NCI-H2227 (cell line): Measurements from ENCODE around the gene ABCB1.
"Not testable (repeated sequence)": the region's sequence is repeated elsewhere in the genome, so short reads cannot be mapped to it uniquely, and the experiment has no call there.

ENCODE experiments used
- DNase-seq: peaks from one replicate; lab custom pipeline; 2025; ENCODE audit not compliant: unreplicated experiment; lab: John Stamatoyannopoulos, UW

Gene ABCB1

DNA sequence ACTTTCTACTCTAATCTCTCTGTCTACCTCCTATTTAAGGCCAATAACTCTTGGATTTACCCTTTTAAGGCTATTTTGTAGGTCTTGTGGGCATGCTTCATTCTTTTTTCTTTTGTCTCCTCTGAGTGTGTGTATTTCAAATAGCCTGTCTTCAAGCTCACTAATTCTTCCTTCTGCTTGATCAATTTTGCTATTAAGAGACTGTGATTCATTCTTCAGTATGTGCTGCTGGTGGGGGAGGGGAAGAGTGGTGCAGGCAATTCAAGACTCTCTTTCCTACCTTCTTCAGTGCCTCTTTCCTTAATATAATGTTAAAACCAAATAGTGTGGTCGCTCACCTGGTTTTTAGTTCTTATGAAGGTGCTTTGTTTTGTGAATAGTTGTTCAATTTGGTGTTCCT is 20.0 kb downstream of the ABCB1 start:
- no peak for DNase-seq

DNA sequence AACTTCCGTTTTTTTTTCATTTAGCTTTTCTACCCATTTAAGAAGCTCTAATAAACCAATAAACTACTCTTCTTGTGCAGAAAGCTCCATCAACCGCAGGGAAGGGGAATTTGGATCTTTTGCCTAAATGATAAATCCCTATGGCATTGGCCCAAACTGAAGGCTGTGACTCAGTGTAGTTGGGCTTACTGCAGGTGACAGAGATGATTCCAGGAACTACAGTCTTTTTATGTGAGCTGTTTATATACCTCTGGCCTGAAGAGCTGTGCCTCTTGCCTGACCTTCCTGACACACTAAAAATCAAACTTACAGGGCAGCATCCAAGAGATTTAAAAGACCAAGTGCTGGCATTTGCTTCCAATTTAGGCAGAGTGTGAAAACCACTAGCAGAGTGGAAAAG is 25.2 kb downstream of the ABCB1 start:
- DNase-seq = no peak

DNA sequence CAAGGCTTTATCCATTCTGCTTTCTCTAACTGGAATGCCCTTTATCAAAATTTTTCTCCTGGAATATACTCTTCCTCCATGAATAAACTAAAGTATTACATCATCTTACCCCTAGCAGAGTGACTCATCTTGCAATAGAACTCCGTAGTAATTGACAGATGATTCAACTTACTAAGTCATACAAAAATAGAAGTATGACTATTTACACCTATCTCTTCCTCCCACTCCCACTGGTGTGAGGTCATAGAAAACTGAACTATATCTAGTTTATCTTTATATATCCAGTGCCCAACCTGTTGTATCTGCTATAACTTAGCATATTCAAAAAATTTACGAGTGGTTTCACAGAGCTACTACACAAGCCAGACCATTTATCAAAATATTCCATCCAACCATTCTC is 26.1 kb downstream of the ABCB1 start:
- no peak for DNase-seq

DNA sequence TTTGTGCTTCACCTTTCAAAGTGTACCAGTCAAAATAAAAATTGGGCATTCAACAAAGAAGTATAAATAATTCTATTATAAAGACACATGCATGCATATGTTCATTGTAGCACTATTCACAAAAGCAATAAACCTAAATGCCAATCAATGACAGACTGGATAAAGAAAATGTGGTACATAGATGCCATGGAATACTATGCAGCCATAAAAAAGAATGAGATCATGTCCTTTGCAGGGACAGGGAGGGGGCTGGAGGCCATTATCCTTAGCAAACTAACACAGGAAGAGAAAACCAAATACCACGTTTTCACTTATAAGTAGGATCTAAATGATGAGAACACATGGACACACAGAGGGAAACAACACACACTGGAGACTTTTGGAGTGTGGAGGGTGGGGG is 28.2 kb downstream of the ABCB1 start:
- DNase-seq = not testable (repeated sequence)

DNA sequence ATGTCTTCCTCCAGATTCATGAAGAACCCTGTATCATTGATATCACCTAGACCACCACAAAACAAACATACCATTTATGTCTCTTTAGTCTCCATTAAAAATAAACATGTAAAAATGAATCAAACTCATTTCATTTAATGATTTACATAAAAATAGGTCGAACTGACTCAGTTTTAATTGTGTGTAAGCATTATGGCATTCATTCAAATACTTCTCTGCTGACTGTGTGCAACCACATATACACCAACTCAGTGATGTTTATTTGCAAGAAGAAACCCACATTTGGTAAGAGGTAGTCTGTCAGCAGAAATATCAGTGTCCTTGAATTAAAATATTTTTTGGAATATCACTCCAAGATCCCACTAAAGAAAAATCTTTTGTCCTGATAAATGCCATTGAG is 30.5 kb downstream of the ABCB1 start:
- no peak for DNase-seq

DNA sequence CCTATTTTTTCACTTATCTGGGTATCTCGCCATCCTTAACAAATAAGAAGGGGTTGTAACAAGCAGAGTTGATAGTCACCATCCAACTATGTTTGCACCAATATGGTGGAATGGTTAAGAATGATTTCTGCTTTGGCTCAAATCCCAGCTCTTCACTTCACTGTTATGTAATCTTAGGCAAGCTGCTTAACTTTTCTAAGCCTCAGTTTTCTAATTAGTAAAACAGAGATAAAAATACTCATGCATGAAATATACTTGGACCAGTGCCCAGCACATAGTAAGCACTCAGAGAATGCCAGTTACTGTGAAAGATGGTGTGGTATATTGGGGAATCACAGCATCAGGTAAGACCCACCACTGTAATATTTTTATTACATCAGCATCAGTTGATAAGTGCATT is 33.6 kb downstream of the ABCB1 start:
- DNase-seq = no peak

DNA sequence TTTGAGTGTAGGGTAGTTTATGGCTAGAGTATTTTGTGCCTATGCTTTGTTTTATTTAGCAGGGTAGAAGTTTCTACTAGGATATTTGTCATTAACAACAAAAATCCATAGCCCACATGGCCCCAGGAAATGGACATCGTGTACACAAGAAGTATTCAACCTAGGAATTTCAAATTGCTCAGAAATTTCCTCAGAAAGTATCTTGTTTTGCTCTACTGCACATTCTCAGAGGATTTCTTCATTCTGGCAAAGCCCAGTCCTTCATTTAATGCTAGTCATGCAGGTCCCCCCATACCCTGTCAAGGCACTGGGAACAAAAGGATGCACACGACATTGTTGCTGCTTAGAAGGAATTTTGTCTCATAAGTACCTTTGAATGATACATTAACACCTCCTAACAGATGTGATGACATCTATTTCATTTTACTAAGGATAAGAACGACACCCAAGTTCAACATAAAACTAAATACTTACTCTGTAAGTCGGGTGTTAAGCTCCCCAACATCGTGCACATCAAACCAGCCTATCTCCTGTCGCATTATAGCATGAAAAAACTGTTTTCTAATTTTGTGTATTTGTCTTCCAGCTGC is 34.3 kb downstream of the ABCB1 start:
- DNase-seq = no peak

DNA sequence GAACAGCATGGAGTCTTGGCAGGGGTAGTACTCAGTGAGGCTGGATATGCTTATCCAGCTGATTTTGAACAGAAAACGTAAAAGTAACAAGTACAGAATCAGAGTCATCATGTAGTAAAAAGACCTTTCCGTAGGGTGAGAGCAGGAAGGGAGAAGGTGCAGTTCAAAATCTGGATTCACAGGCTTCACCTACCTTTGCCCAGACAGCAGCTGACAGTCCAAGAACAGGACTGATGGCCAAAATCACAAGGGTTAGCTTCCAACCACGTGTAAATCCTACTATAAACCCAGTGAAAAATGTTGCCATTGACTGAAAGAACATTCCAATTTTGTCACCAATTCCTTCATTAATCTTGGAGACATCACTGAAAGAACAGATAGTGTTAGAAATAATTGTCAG is 34.8 kb downstream of the ABCB1 start:
- no peak for DNase-seq

DNA sequence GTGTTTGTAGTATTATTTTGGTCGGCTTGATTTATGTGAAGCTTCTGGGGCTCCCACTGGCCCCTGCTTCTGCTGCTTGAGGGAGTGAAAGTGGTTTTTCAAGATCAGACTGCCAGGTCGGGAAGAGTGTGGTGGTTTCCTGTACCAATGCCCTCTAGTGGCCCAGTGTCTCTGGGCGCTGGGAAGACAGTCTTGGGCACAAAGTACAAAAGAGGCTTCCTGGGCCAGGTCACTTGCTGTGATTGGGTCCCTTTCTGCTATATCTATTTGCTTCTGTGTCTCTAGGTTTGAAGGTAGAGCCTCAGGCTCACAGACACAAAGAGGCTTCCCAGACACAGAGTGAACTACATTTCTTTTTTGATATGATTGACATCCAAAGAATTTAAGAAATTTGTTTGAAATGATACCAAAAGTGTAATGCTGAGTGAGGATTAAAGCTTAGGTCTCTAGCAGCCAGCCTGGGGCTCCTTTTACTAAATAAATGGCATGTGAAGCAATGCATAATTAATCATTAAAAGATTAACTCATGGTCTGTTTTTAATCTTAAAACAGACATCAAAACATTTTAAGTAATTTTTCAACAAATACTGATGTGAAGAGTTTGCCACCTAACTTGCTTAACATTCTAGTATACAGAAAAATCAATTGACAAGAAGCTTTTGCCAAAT is 36.3 kb downstream of the ABCB1 start:
- DNase-seq = no peak

DNA sequence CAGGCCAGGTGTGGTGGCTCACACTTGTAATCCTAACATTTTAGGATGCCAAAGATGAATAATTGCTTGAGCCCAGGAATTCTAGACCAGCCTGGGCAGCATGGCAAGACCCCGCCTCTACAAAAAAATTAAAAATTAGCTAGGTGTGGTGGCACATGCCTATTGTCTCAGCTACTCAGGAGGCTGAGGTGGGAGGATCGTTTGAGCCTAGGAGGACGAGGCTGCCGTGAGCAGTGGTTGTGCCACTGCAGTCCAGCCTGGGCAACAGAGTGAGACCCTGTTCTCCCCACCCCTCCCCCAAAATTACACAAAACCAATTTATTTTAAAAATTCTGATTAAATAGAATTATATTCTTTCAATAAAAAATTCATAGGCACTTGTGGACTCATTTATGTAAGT is 39.0 kb downstream of the ABCB1 start:
- DNase-seq = no peak

DNA sequence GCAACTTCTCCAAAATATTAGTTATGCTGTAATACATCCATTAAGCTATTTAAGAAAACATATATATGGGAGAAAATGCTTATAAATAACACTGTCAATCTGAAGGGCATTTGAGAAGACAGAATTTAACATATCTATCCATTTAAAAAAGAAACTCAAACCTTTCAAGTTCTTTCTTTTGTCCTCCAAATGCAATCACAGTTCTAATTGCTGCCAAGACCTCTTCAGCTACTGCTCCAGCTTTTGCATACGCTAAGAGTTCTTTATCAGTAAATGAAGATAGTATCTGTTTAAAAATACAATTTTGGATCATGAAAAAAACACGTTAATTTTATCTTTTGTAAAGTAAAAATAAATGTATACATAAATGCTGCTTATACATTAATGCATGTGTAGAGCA is 39.6 kb downstream of the ABCB1 start:
- no peak for DNase-seq

DNA sequence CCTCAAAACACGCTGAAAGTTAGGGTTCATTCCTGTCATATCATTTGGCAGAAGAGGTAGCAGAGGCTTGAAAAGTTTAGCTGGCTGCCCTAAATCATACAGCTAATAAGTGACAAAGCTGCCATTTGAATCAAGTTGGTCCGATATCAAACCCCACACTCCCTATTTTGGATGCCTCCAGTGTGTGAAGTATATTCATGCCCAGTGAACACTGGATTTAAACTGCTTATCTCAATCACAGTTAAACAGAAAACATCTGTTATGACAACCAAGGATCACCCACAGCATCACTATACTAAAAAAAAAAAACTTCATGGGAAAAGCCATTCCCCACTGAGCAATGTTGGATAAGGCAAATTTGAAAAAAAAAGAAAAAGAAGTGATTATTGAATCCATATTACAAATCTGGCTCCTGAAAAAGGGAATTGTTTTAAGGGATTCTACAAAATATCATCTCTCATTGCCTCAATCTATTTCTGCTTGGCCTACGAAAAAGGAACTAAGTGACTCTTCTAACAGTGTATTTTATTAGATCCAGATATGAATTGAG is 48.3 kb downstream of the ABCB1 start:
- DNase-seq = no peak

DNA sequence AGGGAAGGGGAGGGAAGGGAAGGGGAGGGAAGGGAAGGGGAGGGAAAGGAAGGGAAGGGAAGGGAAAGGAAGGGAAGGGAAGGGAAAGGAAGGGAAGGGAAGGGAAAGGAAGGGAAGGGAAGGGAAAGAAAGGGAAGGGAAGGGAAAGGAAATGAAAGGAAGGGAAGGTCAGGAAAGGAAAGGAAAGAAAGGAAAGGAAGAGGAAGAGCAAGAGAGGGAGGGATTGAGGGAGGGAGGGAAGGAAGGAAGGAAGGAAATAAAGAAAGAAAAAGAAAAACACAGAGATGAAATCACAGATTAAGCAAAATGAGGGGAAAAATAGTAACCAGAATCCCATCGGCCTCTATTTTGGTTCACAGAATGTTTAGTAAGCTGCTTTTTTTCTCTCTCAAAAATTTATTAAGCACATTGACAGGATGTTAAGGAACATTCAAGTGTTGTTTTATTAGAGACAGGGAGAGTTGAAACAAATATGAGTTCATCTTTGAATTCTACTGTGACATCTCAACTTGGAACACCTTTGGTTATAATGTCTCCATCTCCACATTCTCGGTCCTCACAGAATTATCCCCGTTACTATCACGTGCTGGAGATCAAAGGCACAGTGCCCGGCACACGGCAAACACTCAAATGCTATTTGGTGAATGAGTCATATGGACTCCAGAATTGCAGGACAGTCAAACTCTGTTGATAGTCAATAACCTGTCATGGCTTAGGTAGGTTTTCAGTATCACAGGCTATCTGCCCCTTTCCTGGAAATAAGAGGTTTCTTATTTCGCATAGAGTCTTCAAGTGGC is 52.4 kb downstream of the ABCB1 start:
- no peak for DNase-seq

DNA sequence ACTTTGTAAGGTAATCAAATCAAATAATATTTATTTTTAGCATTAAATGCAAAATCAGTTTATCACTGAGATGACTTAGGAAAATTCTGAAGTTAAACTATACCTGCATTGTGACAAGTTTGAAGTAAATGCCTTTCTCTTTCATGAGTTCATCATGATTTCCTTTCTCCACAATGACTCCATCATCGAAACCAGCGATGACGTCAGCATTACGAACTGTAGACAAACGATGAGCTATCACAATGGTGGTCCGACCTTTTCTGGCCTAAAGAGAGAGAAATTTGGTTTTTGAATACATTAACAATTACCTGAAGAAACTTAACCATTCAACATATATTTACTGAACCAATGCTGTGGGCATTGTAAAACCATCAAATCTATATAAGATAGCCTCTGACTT is 54.9 kb downstream of the ABCB1 start:
- no peak for DNase-seq

DNA sequence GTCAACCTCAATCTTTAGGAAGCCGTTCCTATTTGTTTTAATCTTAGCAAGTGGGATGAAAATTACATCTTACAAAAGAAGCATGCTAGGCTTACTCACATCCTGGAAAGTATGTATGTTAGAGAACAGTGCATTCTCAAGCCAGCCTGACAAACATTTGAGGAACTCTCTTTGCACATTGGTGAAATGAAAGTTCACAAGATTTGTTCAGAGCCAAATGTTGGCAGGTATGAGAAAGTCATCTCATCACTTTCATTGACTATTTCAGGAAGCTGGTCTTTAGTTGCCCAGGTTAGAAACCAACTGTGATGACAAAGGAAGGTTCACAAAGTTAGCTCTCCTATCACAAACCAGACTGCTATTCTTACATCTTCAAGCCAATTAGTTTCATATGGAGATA is 57.1 kb downstream of the ABCB1 start:
- DNase-seq = no peak

DNA sequence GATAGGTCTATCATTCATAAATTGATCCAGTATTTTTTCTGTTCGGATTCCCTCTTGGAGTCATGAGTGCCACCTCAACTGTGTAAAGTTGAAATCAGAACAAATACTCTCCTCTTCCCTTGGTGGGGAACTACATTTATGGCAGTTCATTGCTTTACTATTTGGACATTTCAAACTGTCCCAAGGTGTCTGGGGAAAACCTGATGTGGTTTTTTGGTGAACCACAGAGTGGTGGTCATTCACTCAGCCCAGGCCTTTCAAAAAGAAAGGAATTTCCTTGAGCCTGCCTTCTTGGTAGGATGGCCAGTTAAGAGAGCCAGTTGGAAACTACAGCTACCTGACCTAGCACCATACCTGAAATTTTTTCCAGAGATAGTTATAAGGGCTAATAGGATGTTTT is 59.0 kb downstream of the ABCB1 start:
- DNase-seq = no peak

DNA sequence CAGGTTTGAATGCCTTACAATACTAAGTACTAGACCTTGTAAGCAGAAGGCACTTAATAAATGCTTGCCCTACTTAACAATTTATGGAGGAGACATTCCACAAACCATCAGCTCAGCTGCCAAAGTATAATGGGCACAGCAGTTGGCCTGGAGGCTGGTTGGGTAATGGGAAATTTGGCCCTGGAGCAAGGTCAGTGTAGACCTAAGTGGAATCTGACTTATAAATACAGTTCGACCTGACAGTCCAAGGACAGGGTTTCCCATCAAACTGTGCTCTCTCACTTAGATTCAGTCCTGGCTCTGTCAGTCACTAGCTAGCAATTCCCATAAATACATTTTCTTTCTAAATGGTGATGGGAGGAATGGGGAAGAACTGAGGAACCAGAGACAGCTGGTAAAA is 62.6 kb downstream of the ABCB1 start:
- DNase-seq = no peak

DNA sequence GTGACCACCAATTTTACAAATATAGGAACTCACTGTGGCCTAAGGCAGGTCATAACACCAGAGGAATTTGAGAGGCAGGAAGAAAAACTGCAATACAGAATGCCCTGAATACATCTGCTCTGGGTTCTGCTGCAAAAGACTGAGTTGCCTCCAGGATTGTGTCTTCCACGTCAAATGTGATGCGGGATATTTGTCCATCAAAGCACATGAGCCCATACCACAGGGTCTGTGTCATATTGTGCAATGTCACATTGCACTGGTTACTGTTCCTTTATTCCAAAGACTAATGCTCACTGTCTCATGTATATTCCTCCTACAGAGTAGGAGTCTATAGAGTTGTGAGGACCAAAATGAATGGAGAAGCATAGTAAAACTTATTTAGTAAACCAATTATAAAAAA is 66.6 kb downstream of the ABCB1 start:
- no peak for DNase-seq

DNA sequence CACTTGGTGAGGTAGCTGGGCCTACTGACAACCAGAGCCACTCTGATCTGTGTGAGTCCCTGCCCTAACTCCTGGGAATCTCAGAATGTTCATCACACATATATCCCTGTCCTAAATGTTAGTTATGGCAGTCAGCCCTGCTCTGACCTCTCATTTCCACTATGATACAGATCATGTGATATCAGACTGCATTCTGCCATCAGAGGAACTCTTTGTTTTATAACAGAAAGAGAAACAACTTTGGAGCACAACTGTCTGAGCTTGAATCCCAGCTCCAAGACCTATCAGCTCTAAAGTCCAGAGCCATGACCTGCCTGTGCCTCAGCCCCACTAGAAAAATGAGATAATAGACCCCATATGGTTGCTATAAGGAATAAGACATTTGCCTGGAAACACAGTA is 70.6 kb downstream of the ABCB1 start:
- no peak for DNase-seq

DNA sequence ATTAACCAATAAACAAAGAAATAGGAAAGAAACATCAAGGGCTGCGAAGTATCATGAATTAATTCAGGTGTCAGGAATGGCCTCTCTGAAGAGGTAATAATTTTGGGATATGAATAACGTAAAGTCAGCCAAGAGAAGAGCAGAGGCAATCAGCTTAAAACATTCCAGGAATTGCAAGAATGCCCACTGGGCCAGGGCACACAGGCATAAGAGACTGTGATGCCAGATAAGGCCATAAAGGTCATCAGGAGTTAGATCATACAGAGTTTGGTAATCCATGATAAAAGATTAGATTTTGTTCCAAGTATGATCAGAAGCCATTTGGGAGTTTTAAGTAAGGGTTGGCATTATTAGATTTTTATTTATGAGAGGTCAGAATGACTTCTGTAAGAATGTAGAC is 72.0 kb downstream of the ABCB1 start:
- DNase-seq = no peak

DNA sequence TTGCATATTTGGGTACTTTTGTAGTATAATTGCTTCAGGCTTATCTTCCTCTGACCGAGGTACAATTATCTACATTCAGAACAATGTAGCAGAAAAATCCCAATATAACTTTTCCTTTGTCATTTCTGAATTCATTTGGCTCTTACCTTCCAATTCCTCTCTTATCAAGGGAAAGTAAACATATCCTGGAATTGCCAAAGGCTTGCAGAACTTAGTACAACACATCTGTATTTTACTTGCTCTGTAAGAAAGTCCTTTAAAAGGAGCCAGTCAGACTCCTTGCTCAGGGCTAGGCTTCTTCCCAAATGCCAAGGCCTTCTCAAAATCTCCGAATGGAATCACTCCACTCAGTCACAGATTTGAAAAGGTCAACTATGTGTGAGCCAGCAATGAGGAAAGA is 81.9 kb downstream of the ABCB1 start:
- no peak for DNase-seq

DNA sequence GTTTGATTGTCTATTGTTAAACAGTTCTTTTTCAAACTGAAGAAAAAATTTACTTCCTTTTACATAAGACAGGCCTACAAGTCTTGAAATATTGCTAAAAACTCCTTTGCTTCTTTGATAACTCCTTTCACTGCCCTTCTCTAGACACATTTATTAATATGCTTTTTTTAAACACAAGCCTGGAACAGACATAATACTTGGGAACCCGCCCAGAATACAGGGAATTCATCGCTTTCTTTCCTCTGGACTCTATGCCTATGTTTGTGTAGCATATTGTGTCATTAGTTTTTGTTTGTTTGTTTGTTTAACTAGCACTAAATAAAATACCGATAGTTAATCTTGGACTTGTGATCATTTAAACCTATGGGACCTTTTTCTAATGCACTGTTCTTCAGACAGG is 82.8 kb downstream of the ABCB1 start:
- no peak for DNase-seq
